GM12865 (cell line): ENCODE data around the gene CCDC89.
A peak's percentile ranks its signal among the peaks of the same experiment; 100 is the strongest.
"Not testable (repeated sequence)": the region's sequence is repeated elsewhere in the genome, so short reads cannot be mapped to it uniquely, and the experiment has no call there.

Source experiments
- DNase-seq: peaks from one replicate; pipeline ENCODE4 v3.0.0; 2010; ENCODE audit warnings: low read depth
- H3K4me3 ChIP-seq: 2 replicates; pipeline ENCODE4 v1.5.1; 2011; ENCODE audit warnings: mild to moderate bottlenecking, low read depth, low read length, control low read depth
- TF ChIP-seq, protein P1 (sequence below): IDR thresholded peaks from 2 replicates; pipeline ENCODE4 v1.5.1; 2011; ENCODE audit warnings: low read length, control low read depth, low read depth, inconsistent platforms; ENCODE audit not compliant: insufficient read depth; ENCODE audit errors: missing control alignments

Gene CCDC89

DNA sequence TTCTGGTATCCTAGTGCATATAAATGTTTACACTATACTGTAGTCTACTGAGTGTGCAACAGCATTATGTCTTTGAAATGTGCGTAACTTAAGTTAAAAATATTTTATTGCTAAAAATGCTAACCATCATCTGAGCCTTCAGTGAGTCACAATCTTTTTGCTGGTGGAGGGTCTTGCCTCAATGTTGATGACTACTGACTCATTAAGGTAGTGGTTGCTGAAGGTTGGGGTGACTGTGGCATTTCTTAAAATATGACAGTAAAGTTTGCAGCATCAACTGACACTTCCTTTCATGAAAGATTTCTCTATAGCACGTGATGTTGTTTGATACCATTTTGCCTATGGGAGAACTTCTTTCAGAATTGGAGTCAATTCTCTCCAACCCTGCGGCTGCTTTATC is 12.6 kb downstream of the CCDC89 start:
- DNase-seq: no peak
- no peak overlapping the region for H3K4me3 ChIP-seq
- TF ChIP-seq, protein P1, sequence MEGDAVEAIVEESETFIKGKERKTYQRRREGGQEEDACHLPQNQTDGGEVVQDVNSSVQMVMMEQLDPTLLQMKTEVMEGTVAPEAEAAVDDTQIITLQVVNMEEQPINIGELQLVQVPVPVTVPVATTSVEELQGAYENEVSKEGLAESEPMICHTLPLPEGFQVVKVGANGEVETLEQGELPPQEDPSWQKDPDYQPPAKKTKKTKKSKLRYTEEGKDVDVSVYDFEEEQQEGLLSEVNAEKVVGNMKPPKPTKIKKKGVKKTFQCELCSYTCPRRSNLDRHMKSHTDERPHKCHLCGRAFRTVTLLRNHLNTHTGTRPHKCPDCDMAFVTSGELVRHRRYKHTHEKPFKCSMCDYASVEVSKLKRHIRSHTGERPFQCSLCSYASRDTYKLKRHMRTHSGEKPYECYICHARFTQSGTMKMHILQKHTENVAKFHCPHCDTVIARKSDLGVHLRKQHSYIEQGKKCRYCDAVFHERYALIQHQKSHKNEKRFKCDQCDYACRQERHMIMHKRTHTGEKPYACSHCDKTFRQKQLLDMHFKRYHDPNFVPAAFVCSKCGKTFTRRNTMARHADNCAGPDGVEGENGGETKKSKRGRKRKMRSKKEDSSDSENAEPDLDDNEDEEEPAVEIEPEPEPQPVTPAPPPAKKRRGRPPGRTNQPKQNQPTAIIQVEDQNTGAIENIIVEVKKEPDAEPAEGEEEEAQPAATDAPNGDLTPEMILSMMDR: no peak

DNA sequence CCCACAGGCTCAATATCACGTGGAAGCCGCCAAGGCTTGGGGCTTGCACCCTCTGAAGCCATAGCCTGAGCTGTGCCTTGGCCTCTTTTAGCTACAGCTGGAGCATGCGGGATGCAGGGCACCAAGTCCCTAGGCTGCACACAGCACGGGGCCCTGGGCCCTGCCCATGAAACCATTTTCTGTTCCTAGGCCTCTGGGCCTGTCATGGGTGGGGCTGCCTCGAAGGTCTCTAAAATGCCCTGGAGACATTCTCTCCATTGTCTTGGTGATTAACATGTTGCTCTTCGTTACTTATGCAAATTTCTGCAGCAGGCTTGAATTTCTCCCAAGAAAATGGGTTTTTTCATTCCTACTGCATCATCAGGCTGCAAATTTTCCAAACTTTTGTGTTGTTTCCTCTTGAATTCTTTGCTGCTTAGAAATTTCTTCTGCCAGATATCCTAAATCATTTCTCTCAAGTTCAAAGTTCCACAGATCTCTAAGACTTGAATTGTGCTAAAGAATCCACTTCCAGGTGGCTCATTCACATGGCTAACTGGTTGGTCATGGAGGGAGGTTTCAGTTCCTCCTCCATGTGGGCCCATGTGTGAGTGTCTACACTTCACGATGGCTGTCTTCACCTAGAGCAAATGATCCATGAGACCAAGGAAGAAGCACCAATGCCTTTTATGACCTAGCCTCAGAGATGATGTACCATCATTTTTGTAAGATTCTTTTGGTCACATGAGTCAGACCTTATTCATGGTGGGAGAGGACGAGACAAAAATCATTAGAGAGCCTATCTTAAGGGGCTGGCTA is 13.7 kb downstream of the CCDC89 start:
- DNase-seq: no peak
- H3K4me3 ChIP-seq: no peak overlapping the region
- TF ChIP-seq, protein P1: no peak

- not testable (repeated sequence) for DNase-seq, H3K4me3 ChIP-seq
Observed at GRCh38 chr11:85670949-85671663, 14.9 kb downstream of the CCDC89 start.

DNA sequence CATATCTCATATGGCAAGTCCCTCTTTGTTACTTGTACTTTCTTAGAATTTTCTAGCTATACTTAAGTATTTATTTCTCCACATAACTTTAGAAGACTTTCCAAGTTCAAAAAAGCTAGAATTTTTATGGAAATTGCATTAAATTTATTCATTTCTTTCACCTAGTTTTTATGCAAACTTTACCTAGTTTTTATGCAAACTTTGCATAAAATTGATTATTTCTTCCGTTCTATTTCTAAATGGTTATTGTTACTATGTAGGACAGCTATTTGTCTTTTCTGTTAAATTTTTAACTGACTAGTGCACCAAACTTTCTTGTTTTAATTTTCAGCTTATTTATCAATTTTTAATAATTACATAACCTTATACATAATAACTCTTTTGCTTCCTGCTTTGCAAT is 17.8 kb downstream of the CCDC89 start:
- TF ChIP-seq, protein P1: no peak
- DNase-seq: no peak
- no peak overlapping the region for H3K4me3 ChIP-seq

DNA sequence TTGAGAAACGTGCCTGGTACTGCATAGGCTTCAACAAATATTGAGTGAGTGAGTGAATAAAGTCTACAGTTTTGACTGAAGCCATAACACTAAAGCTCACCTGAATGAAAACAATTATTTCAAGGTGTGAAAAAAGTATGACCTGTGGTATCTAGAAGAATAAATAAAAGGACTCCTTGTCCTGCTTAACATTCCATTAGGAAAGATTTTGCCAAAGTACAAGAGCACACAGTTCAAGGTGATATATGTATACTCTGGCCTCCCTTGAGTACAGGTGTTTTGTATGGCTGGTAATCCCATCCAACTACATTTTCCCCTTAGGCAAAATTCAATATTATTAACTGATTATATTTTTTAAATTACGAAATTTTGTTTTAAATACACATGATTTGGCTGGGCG is 19.3 kb downstream of the CCDC89 start:
- no peak overlapping the region for H3K4me3 ChIP-seq
- DNase-seq: no peak
- TF ChIP-seq, protein P1: no peak

- DNase-seq: no peak
Observed at GRCh38 chr11:85665733-85666132, 20.3 kb downstream of the CCDC89 start.

DNA sequence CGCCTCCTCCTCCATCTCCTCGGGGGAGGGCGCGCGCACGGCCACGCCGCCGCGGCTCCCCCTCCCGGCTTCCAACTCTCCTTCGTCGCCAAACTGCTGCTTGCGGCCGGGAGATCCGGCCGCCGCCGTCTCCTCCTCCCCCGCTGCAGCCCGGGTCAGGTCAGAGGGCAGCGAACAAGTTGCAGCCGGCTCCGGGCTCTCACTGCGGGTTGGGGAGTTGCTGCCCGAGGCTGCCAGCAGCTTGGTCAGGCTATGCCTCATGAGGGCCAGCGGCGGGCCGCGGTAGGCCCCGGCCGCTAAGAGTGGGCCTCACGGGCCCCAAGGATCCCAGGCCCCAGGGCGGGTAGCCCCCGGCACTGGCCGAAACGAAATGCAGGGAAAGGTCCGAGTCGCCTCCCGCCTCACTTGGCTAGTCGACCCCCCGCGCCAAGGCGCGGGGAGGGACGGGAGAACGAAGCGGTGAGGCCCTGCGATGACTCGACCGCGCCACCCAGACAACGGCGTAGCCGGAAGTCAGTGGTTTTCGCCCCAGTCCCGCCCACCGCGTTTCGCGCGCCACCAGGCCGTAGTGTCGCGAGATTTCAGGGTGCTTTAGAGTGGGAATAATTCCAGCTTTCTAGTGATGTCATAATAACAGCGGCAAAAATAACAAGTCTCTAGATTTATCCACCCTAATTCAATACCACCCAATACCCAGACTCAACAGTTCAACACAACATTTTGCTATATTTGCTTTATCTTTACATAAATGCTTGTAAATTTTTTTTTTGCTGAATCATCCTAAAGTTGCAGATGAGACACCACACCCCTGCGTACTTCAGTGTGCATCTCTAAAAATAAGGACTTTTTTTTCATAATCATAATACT is 21.1 kb downstream of the CCDC89 start, which contains the start of gene CREBZF:
Gene CREBZF (minus strand): TSS at position 515 of the 867 bp plus-strand sequence. CDS start 254 bp downstream, at position 261.
- H3K4me3 ChIP-seq: peak within 1 kb of the TSS; percentile 75
- DNase-seq: peak; percentile 96
- TF ChIP-seq, protein P1: no peak

More at GRCh38 chr11:85665733-85666132, 20.3 kb downstream of the CCDC89 start:
- TF ChIP-seq, protein P1: no peak
- no peak overlapping the region for H3K4me3 ChIP-seq
